ENCODE results near the gene PRKX.

Gene PRKX

DNA sequence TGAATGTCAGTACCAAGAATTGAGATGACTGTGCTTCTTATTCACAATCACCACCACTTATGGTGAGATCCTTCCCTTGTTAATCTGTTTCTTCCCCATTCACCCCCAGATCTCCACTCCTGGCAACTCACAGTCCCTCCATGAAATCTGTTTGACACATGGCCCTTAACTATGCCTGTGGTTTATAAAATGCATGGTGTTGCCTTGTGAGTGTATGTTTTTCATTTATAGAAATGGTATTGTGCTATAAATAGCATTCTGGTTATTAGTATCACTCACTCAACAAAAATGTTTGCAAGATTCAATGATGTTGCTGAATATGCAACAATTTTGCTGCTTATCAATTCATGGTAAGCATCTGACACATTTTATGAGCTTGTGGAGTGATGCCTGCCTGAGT, 131.0 kb downstream of the PRKX start:
- Histone ChIP-seq H3K27ac (no peak overlapping the region), H3K9me3 (ENCODE audit: control insufficient read depth, low read length) (no peaks in the 10 kb centered on the region), H3K27me3 (ENCODE audit: control insufficient read depth, insufficient read depth, low read length) (no peaks in the 10 kb centered on the region), H3K4me3 (ENCODE audit: low read depth, low read length) (no peak overlapping the region), H3K79me2 (no peaks in the 10 kb centered on the region), H3K36me3 (ENCODE audit: control insufficient read depth, insufficient read depth, low read length) (no peaks in the 10 kb centered on the region), H3K4me1 (no peaks in the 10 kb centered on the region), H3K4me2 (ENCODE audit: low read length) (no peak overlapping the region), H3K9ac (no peak overlapping the region), H2AFZ (no peak overlapping the region)
- TF ChIP-seq, protein P1, sequence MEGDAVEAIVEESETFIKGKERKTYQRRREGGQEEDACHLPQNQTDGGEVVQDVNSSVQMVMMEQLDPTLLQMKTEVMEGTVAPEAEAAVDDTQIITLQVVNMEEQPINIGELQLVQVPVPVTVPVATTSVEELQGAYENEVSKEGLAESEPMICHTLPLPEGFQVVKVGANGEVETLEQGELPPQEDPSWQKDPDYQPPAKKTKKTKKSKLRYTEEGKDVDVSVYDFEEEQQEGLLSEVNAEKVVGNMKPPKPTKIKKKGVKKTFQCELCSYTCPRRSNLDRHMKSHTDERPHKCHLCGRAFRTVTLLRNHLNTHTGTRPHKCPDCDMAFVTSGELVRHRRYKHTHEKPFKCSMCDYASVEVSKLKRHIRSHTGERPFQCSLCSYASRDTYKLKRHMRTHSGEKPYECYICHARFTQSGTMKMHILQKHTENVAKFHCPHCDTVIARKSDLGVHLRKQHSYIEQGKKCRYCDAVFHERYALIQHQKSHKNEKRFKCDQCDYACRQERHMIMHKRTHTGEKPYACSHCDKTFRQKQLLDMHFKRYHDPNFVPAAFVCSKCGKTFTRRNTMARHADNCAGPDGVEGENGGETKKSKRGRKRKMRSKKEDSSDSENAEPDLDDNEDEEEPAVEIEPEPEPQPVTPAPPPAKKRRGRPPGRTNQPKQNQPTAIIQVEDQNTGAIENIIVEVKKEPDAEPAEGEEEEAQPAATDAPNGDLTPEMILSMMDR (IDR thresholded peaks at IDR 0.05) = no peak

DNA sequence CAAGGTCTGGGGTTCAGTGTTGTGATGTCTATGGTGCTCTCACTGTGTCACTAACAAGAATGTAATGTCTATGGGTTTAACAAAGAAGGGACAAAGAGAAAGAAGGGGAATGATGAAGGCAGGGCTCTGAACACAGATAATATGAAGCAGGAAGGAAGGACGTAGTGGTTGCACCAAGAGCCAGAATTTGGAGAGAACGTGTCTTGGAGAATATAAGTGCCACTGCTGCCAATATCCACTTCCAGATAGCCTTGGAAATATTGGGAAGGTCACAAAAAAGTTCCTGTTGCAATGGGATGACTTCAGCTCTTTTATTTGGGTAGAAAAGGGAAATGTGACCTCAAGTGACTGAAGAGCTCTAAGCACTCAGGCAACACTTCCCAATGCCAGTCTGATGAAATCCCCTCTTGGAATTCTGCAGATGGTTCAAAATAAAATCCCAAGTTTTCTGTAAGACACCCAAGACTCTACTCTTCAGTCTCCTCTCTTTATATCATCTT, 131.8 kb downstream of the PRKX start:
- TF ChIP-seq, protein P1 (IDR thresholded peaks at IDR 0.05) = no peak
- Histone ChIP-seq H3K27ac (no peak overlapping the region), H3K36me3 (ENCODE audit: control insufficient read depth, insufficient read depth, low read length) (no peaks in the 10 kb centered on the region), H3K27me3 (ENCODE audit: control insufficient read depth, insufficient read depth, low read length) (no peaks in the 10 kb centered on the region), H3K4me2 (ENCODE audit: low read length) (no peak overlapping the region), H2AFZ (no peak overlapping the region), H3K9ac (no peak overlapping the region), H3K4me1 (no peaks in the 10 kb centered on the region), H3K4me3 (ENCODE audit: low read depth, low read length) (no peak overlapping the region), H3K9me3 (ENCODE audit: control insufficient read depth, low read length) (no peaks in the 10 kb centered on the region), H3K79me2 (no peaks in the 10 kb centered on the region)

DNA sequence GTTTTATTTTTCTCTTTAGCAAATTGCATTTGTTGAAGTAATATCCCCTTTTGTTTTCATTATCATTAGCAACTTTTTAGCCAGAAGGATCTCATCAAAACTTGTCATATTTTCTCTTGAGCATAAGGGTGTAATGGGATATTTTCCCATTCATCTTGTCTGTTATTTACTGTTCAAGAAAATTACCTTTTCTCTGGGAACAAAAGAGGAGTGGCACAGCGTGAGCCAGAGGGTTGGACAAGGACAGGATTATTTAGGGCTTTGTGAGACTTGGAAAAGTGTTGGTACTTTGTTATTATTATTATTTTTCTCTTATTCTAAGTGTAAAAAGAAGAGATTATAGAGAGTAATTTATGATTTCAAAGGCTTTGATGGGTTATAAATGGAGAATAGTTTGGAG, 135.9 kb downstream of the PRKX start:
- no peak overlapping the region for H3K4me2 ChIP-seq (ENCODE audit: low read length)
- TF ChIP-seq, protein P1 (IDR thresholded peaks at IDR 0.05) = no peak
- H3K36me3 ChIP-seq (ENCODE audit: control insufficient read depth, insufficient read depth, low read length) = no peaks in the 10 kb centered on the region
- H3K79me2 ChIP-seq = no peaks in the 10 kb centered on the region
- H3K27me3 ChIP-seq (ENCODE audit: control insufficient read depth, insufficient read depth, low read length) = no peaks in the 10 kb centered on the region
- H3K4me1 ChIP-seq = no peaks in the 10 kb centered on the region
- no peak overlapping the region for H3K4me3 ChIP-seq (ENCODE audit: low read depth, low read length)
- no peak overlapping the region for H3K9ac ChIP-seq
- H3K27ac ChIP-seq = no peak overlapping the region
- no peaks in the 10 kb centered on the region for H3K9me3 ChIP-seq (ENCODE audit: control insufficient read depth, low read length)
- H2AFZ ChIP-seq = no peak overlapping the region

DNA sequence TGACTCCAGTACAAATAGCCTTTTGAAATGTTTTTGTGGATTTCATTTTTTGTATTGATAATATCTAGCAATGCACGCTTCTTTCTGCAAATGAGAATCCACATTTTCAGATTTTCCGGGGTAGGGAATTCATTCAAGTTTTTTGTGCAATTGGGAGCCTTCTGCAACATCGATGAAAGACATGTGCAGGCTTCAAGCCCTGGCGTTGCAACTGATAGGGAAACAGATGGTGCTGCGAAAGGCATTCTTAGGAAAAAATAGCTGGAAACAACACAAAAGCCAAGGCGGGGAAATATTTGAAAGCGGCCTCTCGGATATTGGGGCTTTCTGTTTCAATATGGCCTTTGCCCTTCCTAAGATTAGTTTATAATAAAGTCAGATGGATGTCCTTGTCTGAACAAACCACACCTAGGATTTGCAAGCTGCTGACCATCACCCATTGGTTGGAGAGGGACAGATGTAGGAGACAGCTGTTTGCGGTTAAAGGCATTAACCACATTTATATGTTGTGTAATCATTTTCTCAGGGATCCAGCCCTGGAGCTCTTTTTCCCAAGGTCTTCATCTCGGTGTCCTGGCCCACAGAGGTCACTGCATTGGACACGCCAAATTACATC, 136.5 kb downstream of the PRKX start:
- Histone ChIP-seq H3K4me2 (ENCODE audit: low read length) (no peak overlapping the region), H3K4me3 (ENCODE audit: low read depth, low read length) (no peak overlapping the region), H3K36me3 (ENCODE audit: control insufficient read depth, insufficient read depth, low read length) (no peaks in the 10 kb centered on the region), H3K79me2 (no peaks in the 10 kb centered on the region), H3K9ac (no peak overlapping the region), H3K27ac (no peak overlapping the region), H2AFZ (no peak overlapping the region), H3K4me1 (no peaks in the 10 kb centered on the region), H3K27me3 (ENCODE audit: control insufficient read depth, insufficient read depth, low read length) (no peaks in the 10 kb centered on the region), H3K9me3 (ENCODE audit: control insufficient read depth, low read length) (no peaks in the 10 kb centered on the region)
- TF ChIP-seq, protein P1 (IDR thresholded peaks at IDR 0.05) = no peak

DNA sequence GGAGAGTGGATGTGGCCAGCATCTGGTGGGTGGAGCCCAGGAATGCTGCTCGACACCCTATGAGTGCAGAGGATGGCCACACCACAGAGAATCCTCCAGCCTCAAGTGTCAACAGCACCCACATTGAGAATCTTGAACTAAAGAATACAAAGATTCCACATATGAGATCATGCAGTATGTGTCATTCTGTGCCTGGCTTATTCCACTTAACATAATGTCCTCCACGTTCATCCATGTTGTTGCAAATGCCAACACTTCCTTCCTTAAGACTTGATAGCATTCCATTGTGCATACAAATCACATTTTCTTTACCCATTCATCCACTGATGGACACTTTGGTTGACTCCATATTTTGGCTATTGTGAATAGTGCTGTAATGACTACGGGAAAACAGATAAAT, 145.8 kb downstream of the PRKX start:
- Histone ChIP-seq H3K9ac (no peak overlapping the region), H3K36me3 (ENCODE audit: control insufficient read depth, insufficient read depth, low read length) (no peaks in the 10 kb centered on the region), H3K27me3 (ENCODE audit: control insufficient read depth, insufficient read depth, low read length) (no peaks in the 10 kb centered on the region), H3K4me3 (ENCODE audit: low read depth, low read length) (no peak overlapping the region), H3K4me1 (no peaks in the 10 kb centered on the region), H3K9me3 (ENCODE audit: control insufficient read depth, low read length) (no peaks in the 10 kb centered on the region), H3K4me2 (ENCODE audit: low read length) (no peak overlapping the region), H3K27ac (no peak overlapping the region), H2AFZ (no peak overlapping the region), H3K79me2 (no peaks in the 10 kb centered on the region)
- TF ChIP-seq, protein P1 (IDR thresholded peaks at IDR 0.05) = no peak
